ENCODE measurements around the gene FOXP3.
A peak's percentile ranks its signal among the peaks of the same experiment; 100 is the strongest.

FOXP3 gene

DNA sequence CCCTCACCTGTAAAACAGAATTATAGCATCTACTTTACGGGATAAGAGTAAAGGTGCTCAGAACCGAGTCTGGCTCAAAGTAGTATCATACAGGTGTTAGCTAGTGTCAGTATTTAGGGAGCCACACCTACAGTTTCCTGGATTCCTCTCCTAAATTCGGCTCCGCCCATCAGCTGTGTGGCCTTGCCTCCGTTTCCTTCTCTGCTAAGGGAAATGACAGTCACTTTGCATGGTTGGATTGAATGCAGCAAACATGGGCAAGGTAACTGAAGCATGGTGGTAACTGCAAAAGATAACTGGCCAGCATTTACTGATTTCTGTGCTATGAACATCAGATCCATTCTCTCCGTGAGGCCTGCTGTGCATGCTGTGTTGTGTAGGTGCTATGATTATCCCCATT is 7.9 kb upstream of the FOXP3 start:
- no peak for FAIRE-seq
- 0 out of 2 replicates have a peak, but pooled peaks have one; percentile 27 for TF ChIP-seq POLR2AphosphoS5 (IDR thresholded peaks at IDR 0.05; ENCODE audit: low read depth, low read length)
- no peak for TF ChIP-seq TAF1 (IDR thresholded peaks at IDR 0.05; ENCODE audit: borderline replicate concordance, low read depth, low read length)
- TF ChIP-seq POLR2A (IDR thresholded peaks at IDR 0.05; ENCODE audit: low read depth, low read length) = no peak

DNA sequence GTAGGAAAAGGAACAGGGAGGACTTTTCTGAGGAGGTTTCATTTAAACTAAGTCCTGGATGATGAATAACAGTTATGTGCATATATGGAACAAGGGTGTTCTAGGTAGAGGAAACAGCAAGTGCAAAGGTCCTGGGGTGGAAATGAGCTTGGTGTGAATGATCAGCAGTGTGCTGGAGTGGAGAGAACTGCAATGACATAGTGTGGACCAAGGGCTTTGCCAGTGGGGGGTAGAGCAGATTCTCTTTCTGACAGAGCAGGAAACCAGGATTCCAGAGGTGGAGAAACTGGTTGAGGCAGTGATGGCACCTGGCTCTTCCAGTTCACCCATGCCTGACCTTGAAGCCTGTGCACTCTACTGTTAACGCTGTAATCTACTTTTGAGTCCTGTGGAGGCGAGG is 6.8 kb upstream of the FOXP3 start:
- no peak for DNase-seq (ENCODE audit: insufficient read length)
- no peak for FAIRE-seq
- TF ChIP-seq POLR2AphosphoS5 (IDR thresholded peaks at IDR 0.05; ENCODE audit: low read depth, low read length) (no peak), POLR2A (IDR thresholded peaks at IDR 0.05; ENCODE audit: low read depth, low read length) (no peak), TAF1 (IDR thresholded peaks at IDR 0.05; ENCODE audit: borderline replicate concordance, low read depth, low read length) (no peak)

More for the DNA sequence above, 7.9 kb upstream of the FOXP3 start:
- no peak for DNase-seq (ENCODE audit: insufficient read length)

DNA sequence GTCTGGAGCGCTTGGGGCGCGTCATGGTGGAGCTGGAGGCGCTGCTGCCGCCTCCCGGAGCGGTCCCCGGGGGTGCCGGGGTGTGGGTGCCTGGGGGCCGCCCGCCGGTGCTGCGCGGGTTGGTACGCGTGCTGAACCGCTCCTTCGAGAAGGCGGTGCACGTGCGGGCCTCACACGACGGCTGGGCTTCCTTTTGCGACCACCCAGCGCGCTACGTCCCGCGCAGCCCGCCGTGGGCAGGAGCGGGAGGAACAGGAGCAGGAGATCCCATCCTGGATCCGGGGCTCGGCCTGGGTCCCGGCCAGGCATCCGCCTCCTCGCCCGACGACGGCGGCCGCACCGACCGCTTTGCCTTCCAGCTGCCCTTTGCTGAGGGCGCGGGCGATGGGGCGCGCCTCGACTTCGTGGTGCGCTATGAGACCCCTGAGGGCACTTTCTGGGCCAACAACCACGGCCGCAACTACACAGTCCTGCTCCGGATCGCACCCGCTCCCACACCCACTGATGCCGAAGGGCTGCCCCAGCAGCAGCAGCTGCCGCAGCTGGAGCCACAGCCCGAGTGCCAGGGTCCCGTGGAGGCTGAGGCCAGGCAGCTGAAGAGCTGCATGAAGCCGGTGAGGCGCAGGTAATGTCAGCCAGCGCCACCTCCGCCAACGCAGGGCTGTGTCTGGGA is 5.9 kb upstream of the FOXP3 start:
- FAIRE-seq = no peak
- no peak for DNase-seq (ENCODE audit: insufficient read length)
- no peak for TF ChIP-seq POLR2A (IDR thresholded peaks at IDR 0.05; ENCODE audit: low read depth, low read length)
- no peak for TF ChIP-seq POLR2AphosphoS5 (IDR thresholded peaks at IDR 0.05; ENCODE audit: low read depth, low read length)

DNA sequence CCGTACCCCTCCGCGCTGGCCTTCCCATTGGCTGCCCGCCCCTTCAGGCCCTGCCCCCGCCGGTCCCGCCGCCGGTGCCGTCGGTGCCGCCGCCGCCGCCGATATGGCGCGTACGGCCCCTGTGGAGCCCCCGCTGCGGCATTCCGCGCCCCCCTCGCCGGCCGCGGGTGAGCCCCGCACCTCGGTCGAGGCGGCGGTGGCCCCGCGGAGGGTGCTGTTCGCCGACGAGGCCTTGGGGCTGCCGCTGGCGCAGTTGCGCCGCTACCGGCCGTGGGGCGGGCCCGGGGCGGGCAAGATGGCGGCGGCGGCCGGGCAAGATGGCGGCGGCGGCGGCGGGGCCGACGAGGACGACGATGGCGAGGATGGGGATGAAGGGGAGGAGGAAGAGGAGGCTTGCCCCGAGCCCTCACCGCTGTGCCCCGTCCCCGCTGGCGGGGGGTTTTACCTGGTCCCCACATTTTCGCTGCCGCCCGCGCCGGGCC is 5.3 kb upstream of the FOXP3 start, which contains the start of gene PPP1R3F:
TSS of gene PPP1R3F (plus strand) at position 27 of the 482 bp plus-strand sequence. CDS start at position 104, 77 bp downstream.
- TF ChIP-seq POLR2A (IDR thresholded peaks at IDR 0.05; ENCODE audit: low read depth, low read length) (peak; percentile 44; the same call in 1 of the 2 replicates), TAF1 (IDR thresholded peaks at IDR 0.05; ENCODE audit: borderline replicate concordance, low read depth, low read length) (no peak)
- no peak for FAIRE-seq
- DNase-seq (ENCODE audit: insufficient read length) = no peak

DNA sequence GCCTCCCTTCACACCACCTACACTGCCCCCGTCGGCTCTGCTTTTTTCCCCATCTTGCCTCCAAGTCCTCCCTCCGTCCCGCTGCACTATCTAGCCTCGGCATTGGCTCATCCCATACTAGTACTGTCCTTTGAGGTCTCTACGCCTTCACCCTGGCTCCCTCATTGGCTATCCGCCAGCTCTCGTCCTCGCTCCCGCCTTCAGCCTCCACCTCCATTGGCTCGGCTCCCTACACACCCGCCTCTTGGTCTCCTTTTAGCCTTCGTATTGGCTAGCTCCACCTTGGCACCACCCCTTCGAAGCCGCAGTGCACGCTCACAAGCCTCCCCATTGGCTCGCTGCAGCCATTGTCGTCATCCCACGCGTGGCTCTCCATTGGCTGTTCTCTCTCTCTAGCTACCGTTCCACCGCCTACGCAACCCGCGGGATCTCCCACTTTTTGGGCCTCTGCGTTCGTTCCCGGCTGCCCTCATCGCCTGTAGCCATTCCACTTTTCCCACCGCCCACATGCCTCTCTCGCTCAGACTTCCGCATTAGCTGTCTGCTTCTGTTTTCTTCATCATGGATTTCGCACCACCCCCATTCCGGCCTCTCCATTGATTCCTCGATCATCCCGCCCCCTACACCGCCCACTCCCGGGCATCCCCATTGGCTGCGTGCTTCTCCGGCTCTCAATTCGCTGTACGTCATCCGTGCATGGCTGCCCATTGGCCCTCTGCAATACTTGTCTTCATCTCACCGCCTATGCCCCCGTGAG is 4.7 kb upstream of the FOXP3 start:
- DNase-seq (ENCODE audit: insufficient read length) = peak; percentile 80
- peak; percentile 97 for FAIRE-seq
- TF ChIP-seq POLR2A (IDR thresholded peaks at IDR 0.05; ENCODE audit: low read depth, low read length) = peak; percentile 80
- peak; percentile 83 for TF ChIP-seq POLR2AphosphoS5 (IDR thresholded peaks at IDR 0.05; ENCODE audit: low read depth, low read length)
- peak; percentile 68; the same call in 1 of the 2 replicates for TF ChIP-seq TAF1 (IDR thresholded peaks at IDR 0.05; ENCODE audit: borderline replicate concordance, low read depth, low read length)

DNA sequence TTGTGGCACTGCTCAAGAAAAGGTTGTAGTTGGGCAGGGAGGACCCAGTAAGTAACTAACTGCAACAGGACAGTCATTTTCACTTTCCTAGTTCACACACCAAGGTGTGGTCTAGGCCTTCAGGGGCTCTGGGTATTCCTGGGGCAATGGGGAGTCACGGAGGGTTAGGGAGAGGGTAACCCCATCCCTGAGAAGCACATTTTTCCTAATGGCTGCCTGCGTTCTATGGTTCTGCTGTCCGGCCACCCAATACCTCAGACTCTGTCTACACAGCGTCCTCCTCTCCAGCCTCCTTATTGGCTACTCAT is 4.1 kb upstream of the FOXP3 start:
- FAIRE-seq = no peak
- no peak for TF ChIP-seq TAF1 (IDR thresholded peaks at IDR 0.05; ENCODE audit: borderline replicate concordance, low read depth, low read length)
- TF ChIP-seq POLR2AphosphoS5 (IDR thresholded peaks at IDR 0.05; ENCODE audit: low read depth, low read length) = no peak
- no peak for TF ChIP-seq POLR2A (IDR thresholded peaks at IDR 0.05; ENCODE audit: low read depth, low read length)

DNA sequence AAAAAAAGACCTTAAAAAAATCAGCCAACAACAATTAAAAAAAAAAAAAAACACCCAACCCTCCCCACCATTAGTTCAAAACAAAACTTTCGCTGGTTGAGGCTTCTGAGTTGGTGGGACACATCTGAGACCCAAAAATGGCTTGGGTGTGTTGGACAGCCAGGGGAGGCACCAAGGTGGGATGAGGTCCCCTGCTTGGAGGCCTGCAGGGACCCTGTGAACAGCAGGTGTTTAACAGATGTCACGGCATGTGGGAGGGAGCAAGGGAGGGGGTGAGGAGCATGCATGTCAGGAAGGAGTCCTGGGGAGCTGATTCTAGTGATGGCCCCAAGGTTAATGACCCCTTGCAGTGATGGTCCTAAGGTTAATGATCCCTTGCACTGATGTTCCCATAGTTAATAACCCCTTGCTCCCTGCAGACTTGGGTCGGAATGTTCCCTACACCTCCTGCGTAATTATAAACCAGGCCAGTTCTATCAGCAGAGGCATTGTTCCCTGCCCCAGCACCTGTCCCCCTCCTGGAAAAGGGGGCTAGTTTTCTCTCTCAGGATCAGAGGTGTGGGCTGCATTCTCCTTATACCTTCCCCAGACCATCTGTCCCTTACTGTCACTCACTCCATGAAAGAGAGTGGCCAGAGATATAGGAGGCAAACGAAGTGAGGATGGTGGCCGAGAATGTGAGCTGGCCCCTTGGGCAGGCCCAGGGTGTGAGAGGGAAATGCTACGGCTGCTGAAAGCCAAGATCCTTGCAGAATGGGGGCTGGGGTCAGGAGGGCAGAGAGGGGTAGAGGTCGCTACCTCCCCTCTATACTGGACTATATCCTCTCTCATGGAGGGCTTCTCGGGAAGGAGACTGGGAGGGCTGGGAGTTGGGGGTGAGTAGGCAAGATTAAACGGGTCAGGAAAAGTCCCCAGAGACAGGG is 2.3 kb upstream of the FOXP3 start:
- no peak for TF ChIP-seq TAF1 (IDR thresholded peaks at IDR 0.05; ENCODE audit: borderline replicate concordance, low read depth, low read length)
- no peak for TF ChIP-seq POLR2A (IDR thresholded peaks at IDR 0.05; ENCODE audit: low read depth, low read length)
- TF ChIP-seq POLR2AphosphoS5 (IDR thresholded peaks at IDR 0.05; ENCODE audit: low read depth, low read length) = no peak
- FAIRE-seq (peak; percentile 27), DNase-seq (ENCODE audit: insufficient read length) (no peak)

More for the DNA sequence above, 4.1 kb upstream of the FOXP3 start:
- DNase-seq (ENCODE audit: insufficient read length) = no peak

DNA sequence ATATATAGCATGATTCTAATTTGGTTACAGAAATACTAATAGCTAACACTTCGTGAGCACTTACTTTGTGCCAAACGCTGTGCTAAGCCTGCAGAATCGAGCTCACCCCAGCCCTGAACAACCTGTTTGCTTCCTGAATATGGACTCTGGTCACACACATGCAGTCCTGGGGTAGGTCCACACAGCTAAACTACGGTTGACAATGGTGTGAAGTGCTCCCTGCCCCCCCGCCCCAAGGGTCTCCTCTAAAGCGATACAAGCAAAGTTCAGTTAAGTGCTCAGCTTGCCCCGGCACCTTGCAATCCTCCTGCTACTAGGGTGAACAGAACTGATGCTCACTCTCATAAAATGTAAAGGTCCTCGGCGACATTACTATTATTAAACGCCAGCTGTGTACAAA is 879 bp downstream of the FOXP3 start:
- TF ChIP-seq POLR2A (IDR thresholded peaks at IDR 0.05; ENCODE audit: low read depth, low read length) = no peak
- DNase-seq (ENCODE audit: insufficient read length) (no peak), FAIRE-seq (no peak)

DNA sequence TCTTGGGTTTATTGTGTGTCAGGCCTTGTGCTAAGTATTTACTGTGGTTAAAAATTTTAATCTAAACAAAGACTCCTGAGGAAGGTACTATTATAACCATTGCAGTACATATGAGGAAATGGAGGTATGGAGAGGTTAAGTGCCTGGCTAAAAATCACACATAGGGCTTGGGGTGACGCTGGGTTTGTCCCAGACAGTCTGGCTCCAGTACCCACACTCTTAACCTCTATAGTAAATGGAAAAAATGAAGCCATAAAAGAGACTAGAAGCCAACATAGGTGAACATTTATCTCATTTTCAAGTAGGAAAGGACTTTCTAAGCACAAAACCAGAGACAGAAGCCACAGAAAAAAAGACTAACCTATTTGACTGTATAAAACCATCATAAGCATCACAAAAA is 1.9 kb downstream of the FOXP3 start:
- DNase-seq (ENCODE audit: insufficient read length) (no peak), FAIRE-seq (no peak)
- no peak for TF ChIP-seq POLR2AphosphoS5 (IDR thresholded peaks at IDR 0.05; ENCODE audit: low read depth, low read length)
- no peak for TF ChIP-seq POLR2A (IDR thresholded peaks at IDR 0.05; ENCODE audit: low read depth, low read length)
- TF ChIP-seq TAF1 (IDR thresholded peaks at IDR 0.05; ENCODE audit: borderline replicate concordance, low read depth, low read length) = no peak

DNA sequence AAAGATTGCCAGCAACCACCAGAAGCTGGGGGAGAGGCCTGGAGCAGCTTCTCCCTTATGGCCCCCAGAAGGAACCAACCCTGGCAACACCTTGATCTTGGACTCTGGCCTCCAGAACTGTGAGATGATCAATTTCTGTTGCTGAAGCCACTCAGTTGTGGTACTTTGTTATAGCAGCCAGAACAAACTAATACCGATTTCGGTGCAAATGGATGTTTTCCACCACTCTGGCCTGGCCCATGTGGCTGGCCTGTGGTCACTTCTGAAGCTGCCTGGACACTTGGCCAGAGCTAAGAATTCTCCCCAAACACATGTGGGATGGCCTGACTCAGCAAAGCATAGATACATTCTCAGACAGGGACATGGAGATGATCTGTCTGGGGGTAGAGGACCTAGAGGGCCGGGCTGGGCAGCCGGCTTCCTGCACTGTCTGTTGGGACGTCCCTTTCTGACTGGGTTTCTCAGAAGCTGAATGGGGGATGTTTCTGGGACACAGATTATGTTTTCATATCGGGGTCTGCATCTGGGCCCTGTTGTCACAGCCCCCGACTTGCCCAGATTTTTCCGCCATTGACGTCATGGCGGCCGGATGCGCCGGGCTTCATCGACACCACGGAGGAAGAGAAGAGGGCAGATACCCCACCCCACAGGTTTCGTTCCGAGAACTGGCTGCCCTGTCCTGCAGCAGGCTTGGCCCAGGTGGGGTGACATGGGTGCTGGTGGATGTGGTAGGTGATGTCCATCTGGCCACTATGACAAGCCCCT is 4.1 kb downstream of the FOXP3 start:
- TF ChIP-seq TAF1 (IDR thresholded peaks at IDR 0.05; ENCODE audit: borderline replicate concordance, low read depth, low read length) (no peak), POLR2A (IDR thresholded peaks at IDR 0.05; ENCODE audit: low read depth, low read length) (no peak), POLR2AphosphoS5 (IDR thresholded peaks at IDR 0.05; ENCODE audit: low read depth, low read length) (no peak)
- DNase-seq (ENCODE audit: insufficient read length) (no peak), FAIRE-seq (no peak)

DNA sequence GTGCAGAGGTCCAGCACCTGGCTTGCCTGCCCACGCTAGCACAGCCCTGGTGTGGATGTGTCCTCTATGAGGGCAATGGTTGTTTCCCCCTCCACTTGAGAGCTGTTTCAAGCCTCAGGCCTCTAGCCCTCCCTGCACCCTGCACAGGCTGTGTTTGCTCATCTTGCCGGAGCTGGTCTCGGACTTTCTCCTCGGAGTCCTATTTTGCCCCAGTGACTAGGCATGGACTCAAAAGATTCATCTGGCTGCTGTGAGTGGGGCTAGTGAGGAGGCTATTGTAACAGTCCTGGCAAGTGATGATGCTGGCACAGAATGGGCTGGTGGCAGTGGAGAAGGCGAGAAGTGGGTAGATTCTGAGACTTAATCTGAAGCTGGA is 5.8 kb downstream of the FOXP3 start:
- TF ChIP-seq POLR2A (IDR thresholded peaks at IDR 0.05; ENCODE audit: low read depth, low read length) (no peak), TAF1 (IDR thresholded peaks at IDR 0.05; ENCODE audit: borderline replicate concordance, low read depth, low read length) (no peak), POLR2AphosphoS5 (IDR thresholded peaks at IDR 0.05; ENCODE audit: low read depth, low read length) (no peak)
- FAIRE-seq = no peak
- no peak for DNase-seq (ENCODE audit: insufficient read length)
